WTC11 (cell line): ENCODE results near the gene SHC3. TPM values are rescaled to one million over a fixed set of nuclear protein-coding genes. Genes with fewer than 3 reads are reported as not detected.

Experiments used
- ATAC-seq: fragments of 200-7000 bp; cut with Tn5 transposase; 2 replicates; pipeline ENCODE4 v1.10.0; 2021; ENCODE audit warnings: mild to moderate bottlenecking, moderate library complexity
- CTCF ChIA-PET: fragments of 300-600 bp; sonication (Branson Sonifier 250); formaldehyde crosslinking; loops from one replicate; lab custom pipeline; 2021; ENCODE audit warnings: antibody characterized with exemption; lab: Charles Lee
- POLR2A ChIA-PET: fragments of 350-600 bp; sonication (Branson Sonifier 250); formaldehyde crosslinking; loops from one replicate; lab custom pipeline; 2021; ENCODE audit warnings: antibody characterized with exemption; lab: Charles Lee
- DNase-seq: peaks from one replicate; pipeline ENCODE4 v3.0.0; 2021; ENCODE audit warnings: low spot score
- H3K27ac Mint-ChIP-seq: 2 replicates; pipeline ENCODE4 v1.8.0; 2021; ENCODE audit warnings: mixed read lengths
- H3K27me3 Mint-ChIP-seq: 2 replicates; pipeline ENCODE4 v1.8.0; 2021; ENCODE audit warnings: low read depth, mild to moderate bottlenecking, moderate library complexity, mixed read lengths
- H3K36me3 Mint-ChIP-seq: 2 replicates; pipeline ENCODE4 v1.8.0; 2021; ENCODE audit warnings: mixed read lengths
- H3K4me1 Mint-ChIP-seq: 2 replicates; pipeline ENCODE4 v1.8.0; 2022; ENCODE audit warnings: mixed read lengths
- H3K4me3 Mint-ChIP-seq: 2 replicates; pipeline ENCODE4 v1.8.0; 2021; ENCODE audit warnings: mild to moderate bottlenecking, moderate library complexity, mixed read lengths
- H3K9me3 Mint-ChIP-seq: 2 replicates; pipeline ENCODE4 v1.8.0; 2021; ENCODE audit warnings: mixed read lengths
- ATF1 ChIP-seq: sonication (generic); formaldehyde crosslinking; IDR thresholded peaks from 2 replicates; pipeline ENCODE4 v1.8.1; 2023; ENCODE audit warnings: mild to moderate bottlenecking, moderate library complexity, missing genetic modification reagents
- CREM ChIP-seq: sonication (generic); formaldehyde crosslinking; IDR thresholded peaks from 2 replicates; pipeline ENCODE4 v1.8.1; 2022; ENCODE audit warnings: mild to moderate bottlenecking, missing genetic modification reagents, moderate library complexity
- ELF4 ChIP-seq: sonication (generic); formaldehyde crosslinking; IDR thresholded peaks from 2 replicates; pipeline ENCODE4 v1.8.1; 2022; ENCODE audit warnings: low read depth, mild to moderate bottlenecking, moderate library complexity, missing genetic modification reagents
- ESRRA ChIP-seq: sonication (generic); formaldehyde crosslinking; IDR thresholded peaks from 2 replicates; pipeline ENCODE4 v1.8.1; 2022; ENCODE audit warnings: mild to moderate bottlenecking, missing genetic modification reagents, borderline replicate concordance
- FOXJ3 ChIP-seq: sonication (generic); formaldehyde crosslinking; IDR thresholded peaks from 2 replicates; pipeline ENCODE4 v1.9.0; 2021; ENCODE audit warnings: missing genetic modification reagents, mild to moderate bottlenecking, borderline replicate concordance
- GTF2I ChIP-seq: fragments of 250-450 bp; sonication (Bioruptor Pico); conservative IDR thresholded peaks from 2 replicates; pipeline ENCODE4 v1.4.0; 2021; ENCODE audit warnings: mild to moderate bottlenecking
- IRF2 ChIP-seq: sonication (generic); formaldehyde crosslinking; IDR thresholded peaks from 2 replicates; pipeline ENCODE4 v1.8.0; 2022; ENCODE audit warnings: low read depth, missing genetic modification reagents, borderline replicate concordance
- KAT7 ChIP-seq: sonication (generic); formaldehyde crosslinking; IDR thresholded peaks from 2 replicates; pipeline ENCODE4 v1.8.1; 2023; ENCODE audit warnings: missing genetic modification reagents, mild to moderate bottlenecking, borderline replicate concordance
- NFATC4 ChIP-seq: fragments of 250-450 bp; sonication (Bioruptor Pico); IDR thresholded peaks from 2 replicates; pipeline ENCODE4 v1.9.0; 2021; ENCODE audit warnings: mild to moderate bottlenecking
- SMAD3 ChIP-seq: sonication (generic); formaldehyde crosslinking; IDR thresholded peaks from 2 replicates; pipeline ENCODE4 v1.8.0; 2022; ENCODE audit warnings: missing genetic modification reagents, mild to moderate bottlenecking, borderline replicate concordance
- SMAD4 ChIP-seq: sonication (generic); formaldehyde crosslinking; IDR thresholded peaks from 2 replicates; pipeline ENCODE4 v1.8.0; 2022; ENCODE audit warnings: mild to moderate bottlenecking, missing genetic modification reagents
- ZNF263 ChIP-seq: sonication (generic); formaldehyde crosslinking; IDR thresholded peaks from 2 replicates; pipeline ENCODE4 v1.8.1; 2022; ENCODE audit warnings: low read depth, mild to moderate bottlenecking, moderate library complexity, missing genetic modification reagents
- ZNF317 ChIP-seq: sonication (generic); formaldehyde crosslinking; IDR thresholded peaks from 2 replicates; pipeline ENCODE4 v1.8.1; 2023; ENCODE audit warnings: low read depth, mild to moderate bottlenecking, moderate library complexity, missing genetic modification reagents, borderline replicate concordance
- ZNF416 ChIP-seq: fragments of 250-450 bp; sonication (Bioruptor Pico); IDR thresholded peaks from 2 replicates; pipeline ENCODE4 v1.9.0; 2021; ENCODE audit warnings: mild to moderate bottlenecking, inconsistent platforms
- ZNF423 ChIP-seq: fragments of 250-450 bp; sonication (Bioruptor Pico); IDR thresholded peaks from 2 replicates; pipeline ENCODE4 v2.1.2; 2022; ENCODE audit warnings: mild to moderate bottlenecking, moderate library complexity
- total RNA-seq: library from RNA; stranded (reverse); gene quantifications from 3 replicates; pipeline ENCODE4 v1.2.3, GENCODE V29; 2021
- TF ChIP-seq, protein P1 (sequence below): sonication (generic); formaldehyde crosslinking; IDR thresholded peaks from 2 replicates; pipeline ENCODE4 v1.8.0; 2023; ENCODE audit warnings: missing genetic modification reagents, mild to moderate bottlenecking, borderline replicate concordance
- TF ChIP-seq, protein P2 (sequence below): fragments of 250-450 bp; sonication (Bioruptor Pico); IDR thresholded peaks from 2 replicates; pipeline ENCODE4 v1.9.0; 2021; ENCODE audit warnings: mild to moderate bottlenecking
- TF ChIP-seq, protein P3 (sequence below): sonication (generic); formaldehyde crosslinking; IDR thresholded peaks from 2 replicates; pipeline ENCODE4 v1.8.1; 2023; ENCODE audit warnings: mild to moderate bottlenecking, missing genetic modification reagents
- TF ChIP-seq, protein P4 (sequence below): sonication (generic); formaldehyde crosslinking; IDR thresholded peaks from 2 replicates; pipeline ENCODE4 v1.8.0; 2023; ENCODE audit warnings: mild to moderate bottlenecking, missing genetic modification reagents
- TF ChIP-seq, protein P5 (sequence below): sonication (generic); formaldehyde crosslinking; IDR thresholded peaks from 2 replicates; pipeline ENCODE4 v1.8.1; 2022; ENCODE audit warnings: mild to moderate bottlenecking, missing genetic modification reagents, moderate library complexity, borderline replicate concordance
- TF ChIP-seq, protein P6 (sequence below): sonication (generic); formaldehyde crosslinking; IDR thresholded peaks from 2 replicates; pipeline ENCODE4 v1.8.0; 2022; ENCODE audit warnings: mild to moderate bottlenecking, missing genetic modification reagents
- TF ChIP-seq, protein P7 (sequence below): sonication (generic); formaldehyde crosslinking; IDR thresholded peaks from 2 replicates; pipeline ENCODE4 v1.8.1; 2022; ENCODE audit warnings: mild to moderate bottlenecking, moderate library complexity, missing genetic modification reagents

The SHC3 gene
- total RNA-seq, 1 experiment from 2014 or later, result 4.9 TPM

DNA sequence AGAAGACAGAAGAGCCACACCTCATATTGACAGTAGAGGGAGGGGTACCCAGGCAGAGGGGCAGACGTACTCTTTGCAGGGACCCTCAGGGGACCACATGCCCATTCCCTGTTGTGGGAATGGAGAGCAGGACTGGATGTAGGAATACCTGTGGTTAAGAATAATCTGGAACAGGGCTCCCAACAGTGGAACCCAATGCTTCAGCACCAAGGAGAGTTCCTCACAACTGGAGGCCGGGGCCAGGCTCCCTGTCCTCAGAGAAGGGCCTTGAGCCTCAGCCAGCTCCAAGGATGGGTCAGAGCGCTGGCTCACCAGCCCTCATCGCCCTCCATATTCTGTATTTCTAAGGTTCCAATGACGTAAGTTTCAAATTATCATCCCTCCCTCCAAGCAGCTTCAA, 7.4 kb upstream of the SHC3 start:
- CTCF ChIA-PET, result interaction anchor here (1.2 kb wide), 1 partner anchor 92 kb away, joined by 3 read pairs; no protein-coding TSS in a partner anchor
- Mint-ChIP-seq H3K27me3 (no peaks in the 10 kb centered on the region; the same call in 1 of the 2 replicates), H3K27ac (no peak overlapping the region), H3K36me3 (no peaks in the 10 kb centered on the region), H3K9me3 (no peaks in the 10 kb centered on the region), H3K4me3 (no peak overlapping the region), H3K4me1 (peaks cover 9% of the 10 kb centered on the region)
- ATAC-seq (peak; percentile 78), DNase-seq (peak; percentile 67)
- TF ChIP-seq IRF2, result no peak
- TF ChIP-seq SMAD3 (CRISPR knock-in tag), result no peak
- TF ChIP-seq, protein P1, sequence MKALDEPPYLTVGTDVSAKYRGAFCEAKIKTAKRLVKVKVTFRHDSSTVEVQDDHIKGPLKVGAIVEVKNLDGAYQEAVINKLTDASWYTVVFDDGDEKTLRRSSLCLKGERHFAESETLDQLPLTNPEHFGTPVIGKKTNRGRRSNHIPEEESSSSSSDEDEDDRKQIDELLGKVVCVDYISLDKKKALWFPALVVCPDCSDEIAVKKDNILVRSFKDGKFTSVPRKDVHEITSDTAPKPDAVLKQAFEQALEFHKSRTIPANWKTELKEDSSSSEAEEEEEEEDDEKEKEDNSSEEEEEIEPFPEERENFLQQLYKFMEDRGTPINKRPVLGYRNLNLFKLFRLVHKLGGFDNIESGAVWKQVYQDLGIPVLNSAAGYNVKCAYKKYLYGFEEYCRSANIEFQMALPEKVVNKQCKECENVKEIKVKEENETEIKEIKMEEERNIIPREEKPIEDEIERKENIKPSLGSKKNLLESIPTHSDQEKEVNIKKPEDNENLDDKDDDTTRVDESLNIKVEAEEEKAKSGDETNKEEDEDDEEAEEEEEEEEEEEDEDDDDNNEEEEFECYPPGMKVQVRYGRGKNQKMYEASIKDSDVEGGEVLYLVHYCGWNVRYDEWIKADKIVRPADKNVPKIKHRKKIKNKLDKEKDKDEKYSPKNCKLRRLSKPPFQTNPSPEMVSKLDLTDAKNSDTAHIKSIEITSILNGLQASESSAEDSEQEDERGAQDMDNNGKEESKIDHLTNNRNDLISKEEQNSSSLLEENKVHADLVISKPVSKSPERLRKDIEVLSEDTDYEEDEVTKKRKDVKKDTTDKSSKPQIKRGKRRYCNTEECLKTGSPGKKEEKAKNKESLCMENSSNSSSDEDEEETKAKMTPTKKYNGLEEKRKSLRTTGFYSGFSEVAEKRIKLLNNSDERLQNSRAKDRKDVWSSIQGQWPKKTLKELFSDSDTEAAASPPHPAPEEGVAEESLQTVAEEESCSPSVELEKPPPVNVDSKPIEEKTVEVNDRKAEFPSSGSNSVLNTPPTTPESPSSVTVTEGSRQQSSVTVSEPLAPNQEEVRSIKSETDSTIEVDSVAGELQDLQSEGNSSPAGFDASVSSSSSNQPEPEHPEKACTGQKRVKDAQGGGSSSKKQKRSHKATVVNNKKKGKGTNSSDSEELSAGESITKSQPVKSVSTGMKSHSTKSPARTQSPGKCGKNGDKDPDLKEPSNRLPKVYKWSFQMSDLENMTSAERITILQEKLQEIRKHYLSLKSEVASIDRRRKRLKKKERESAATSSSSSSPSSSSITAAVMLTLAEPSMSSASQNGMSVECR (CRISPR knock-in tag), result 0 out of 2 replicates have a peak, but pooled peaks have one; percentile 34
- TF ChIP-seq SMAD4 (CRISPR knock-in tag), result no peak
- no peak for TF ChIP-seq ZNF263 (CRISPR knock-in tag)
- TF ChIP-seq, protein P2, sequence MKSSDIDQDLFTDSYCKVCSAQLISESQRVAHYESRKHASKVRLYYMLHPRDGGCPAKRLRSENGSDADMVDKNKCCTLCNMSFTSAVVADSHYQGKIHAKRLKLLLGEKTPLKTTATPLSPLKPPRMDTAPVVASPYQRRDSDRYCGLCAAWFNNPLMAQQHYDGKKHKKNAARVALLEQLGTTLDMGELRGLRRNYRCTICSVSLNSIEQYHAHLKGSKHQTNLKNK (CRISPR knock-in tag), result no peak
- TF ChIP-seq, protein P3, sequence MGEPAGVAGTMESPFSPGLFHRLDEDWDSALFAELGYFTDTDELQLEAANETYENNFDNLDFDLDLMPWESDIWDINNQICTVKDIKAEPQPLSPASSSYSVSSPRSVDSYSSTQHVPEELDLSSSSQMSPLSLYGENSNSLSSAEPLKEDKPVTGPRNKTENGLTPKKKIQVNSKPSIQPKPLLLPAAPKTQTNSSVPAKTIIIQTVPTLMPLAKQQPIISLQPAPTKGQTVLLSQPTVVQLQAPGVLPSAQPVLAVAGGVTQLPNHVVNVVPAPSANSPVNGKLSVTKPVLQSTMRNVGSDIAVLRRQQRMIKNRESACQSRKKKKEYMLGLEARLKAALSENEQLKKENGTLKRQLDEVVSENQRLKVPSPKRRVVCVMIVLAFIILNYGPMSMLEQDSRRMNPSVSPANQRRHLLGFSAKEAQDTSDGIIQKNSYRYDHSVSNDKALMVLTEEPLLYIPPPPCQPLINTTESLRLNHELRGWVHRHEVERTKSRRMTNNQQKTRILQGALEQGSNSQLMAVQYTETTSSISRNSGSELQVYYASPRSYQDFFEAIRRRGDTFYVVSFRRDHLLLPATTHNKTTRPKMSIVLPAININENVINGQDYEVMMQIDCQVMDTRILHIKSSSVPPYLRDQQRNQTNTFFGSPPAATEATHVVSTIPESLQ (CRISPR knock-in tag), result no peak
- no peak for TF ChIP-seq ZNF416 (CRISPR knock-in tag)
- POLR2A ChIA-PET, result no interaction called here

DNA sequence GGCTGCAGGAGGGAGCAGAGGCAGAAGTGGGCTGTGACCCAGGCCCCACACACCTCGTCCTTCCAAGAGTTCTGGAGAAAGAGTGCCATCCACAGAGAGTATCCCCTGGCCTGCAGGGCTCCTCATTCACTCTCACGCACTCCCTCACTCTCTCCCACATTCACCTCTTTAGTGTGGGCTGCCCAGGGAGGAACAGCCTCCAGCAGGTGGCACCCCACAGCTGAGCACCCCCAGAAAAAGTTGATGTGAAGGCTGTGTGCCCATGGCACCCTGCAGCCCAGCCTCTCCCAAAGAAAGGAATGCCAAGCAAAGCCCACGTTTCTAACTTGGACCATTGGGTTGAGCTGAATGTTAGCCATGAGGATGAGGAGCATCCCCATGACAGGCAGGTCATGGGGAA, 4.5 kb upstream of the SHC3 start:
- no peaks in the 10 kb centered on the region for H3K36me3 Mint-ChIP-seq
- TF ChIP-seq, protein P2 (CRISPR knock-in tag), result no peak
- TF ChIP-seq SMAD3 (CRISPR knock-in tag), result no peak
- TF ChIP-seq KAT7 (CRISPR knock-in tag), result no peak
- TF ChIP-seq ATF1 (CRISPR knock-in tag), result no peak
- TF ChIP-seq GTF2I, result no peak
- TF ChIP-seq, protein P4, sequence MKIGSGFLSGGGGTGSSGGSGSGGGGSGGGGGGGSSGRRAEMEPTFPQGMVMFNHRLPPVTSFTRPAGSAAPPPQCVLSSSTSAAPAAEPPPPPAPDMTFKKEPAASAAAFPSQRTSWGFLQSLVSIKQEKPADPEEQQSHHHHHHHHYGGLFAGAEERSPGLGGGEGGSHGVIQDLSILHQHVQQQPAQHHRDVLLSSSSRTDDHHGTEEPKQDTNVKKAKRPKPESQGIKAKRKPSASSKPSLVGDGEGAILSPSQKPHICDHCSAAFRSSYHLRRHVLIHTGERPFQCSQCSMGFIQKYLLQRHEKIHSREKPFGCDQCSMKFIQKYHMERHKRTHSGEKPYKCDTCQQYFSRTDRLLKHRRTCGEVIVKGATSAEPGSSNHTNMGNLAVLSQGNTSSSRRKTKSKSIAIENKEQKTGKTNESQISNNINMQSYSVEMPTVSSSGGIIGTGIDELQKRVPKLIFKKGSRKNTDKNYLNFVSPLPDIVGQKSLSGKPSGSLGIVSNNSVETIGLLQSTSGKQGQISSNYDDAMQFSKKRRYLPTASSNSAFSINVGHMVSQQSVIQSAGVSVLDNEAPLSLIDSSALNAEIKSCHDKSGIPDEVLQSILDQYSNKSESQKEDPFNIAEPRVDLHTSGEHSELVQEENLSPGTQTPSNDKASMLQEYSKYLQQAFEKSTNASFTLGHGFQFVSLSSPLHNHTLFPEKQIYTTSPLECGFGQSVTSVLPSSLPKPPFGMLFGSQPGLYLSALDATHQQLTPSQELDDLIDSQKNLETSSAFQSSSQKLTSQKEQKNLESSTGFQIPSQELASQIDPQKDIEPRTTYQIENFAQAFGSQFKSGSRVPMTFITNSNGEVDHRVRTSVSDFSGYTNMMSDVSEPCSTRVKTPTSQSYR (CRISPR knock-in tag), result no peak
- no peak for TF ChIP-seq CREM
- TF ChIP-seq ZNF317 (CRISPR knock-in tag), result no peak
- TF ChIP-seq NFATC4, result no peak
- TF ChIP-seq, protein P5, sequence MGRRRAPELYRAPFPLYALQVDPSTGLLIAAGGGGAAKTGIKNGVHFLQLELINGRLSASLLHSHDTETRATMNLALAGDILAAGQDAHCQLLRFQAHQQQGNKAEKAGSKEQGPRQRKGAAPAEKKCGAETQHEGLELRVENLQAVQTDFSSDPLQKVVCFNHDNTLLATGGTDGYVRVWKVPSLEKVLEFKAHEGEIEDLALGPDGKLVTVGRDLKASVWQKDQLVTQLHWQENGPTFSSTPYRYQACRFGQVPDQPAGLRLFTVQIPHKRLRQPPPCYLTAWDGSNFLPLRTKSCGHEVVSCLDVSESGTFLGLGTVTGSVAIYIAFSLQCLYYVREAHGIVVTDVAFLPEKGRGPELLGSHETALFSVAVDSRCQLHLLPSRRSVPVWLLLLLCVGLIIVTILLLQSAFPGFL (CRISPR knock-in tag), result no peak
- TF ChIP-seq, protein P6, sequence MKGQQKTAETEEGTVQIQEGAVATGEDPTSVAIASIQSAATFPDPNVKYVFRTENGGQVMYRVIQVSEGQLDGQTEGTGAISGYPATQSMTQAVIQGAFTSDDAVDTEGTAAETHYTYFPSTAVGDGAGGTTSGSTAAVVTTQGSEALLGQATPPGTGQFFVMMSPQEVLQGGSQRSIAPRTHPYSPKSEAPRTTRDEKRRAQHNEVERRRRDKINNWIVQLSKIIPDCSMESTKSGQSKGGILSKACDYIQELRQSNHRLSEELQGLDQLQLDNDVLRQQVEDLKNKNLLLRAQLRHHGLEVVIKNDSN (CRISPR knock-in tag), result no peak
- no peak for TF ChIP-seq SMAD4 (CRISPR knock-in tag)
- no peak for TF ChIP-seq FOXJ3
- TF ChIP-seq ESRRA (CRISPR knock-in tag), result no peak
- TF ChIP-seq, protein P7, sequence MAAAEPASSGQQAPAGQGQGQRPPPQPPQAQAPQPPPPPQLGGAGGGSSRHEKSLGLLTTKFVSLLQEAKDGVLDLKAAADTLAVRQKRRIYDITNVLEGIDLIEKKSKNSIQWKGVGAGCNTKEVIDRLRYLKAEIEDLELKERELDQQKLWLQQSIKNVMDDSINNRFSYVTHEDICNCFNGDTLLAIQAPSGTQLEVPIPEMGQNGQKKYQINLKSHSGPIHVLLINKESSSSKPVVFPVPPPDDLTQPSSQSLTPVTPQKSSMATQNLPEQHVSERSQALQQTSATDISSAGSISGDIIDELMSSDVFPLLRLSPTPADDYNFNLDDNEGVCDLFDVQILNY (CRISPR knock-in tag), result no peak
- TF ChIP-seq ELF4 (CRISPR knock-in tag), result no peak
- no peak for TF ChIP-seq ZNF423 (CRISPR knock-in tag)
- no peak overlapping the region for H3K4me3 Mint-ChIP-seq
- H3K27ac Mint-ChIP-seq, result no peak overlapping the region
- peaks cover 31% of the 10 kb centered on the region for H3K4me1 Mint-ChIP-seq
- POLR2A ChIA-PET, result no interaction called here
- DNase-seq, result no peak
- H3K27me3 Mint-ChIP-seq, result peaks cover 3% of the 10 kb centered on the region
- CTCF ChIA-PET, result interaction anchor here (1.3 kb wide), 1 partner anchor 96 kb away, joined by 5 read pairs; no protein-coding TSS in a partner anchor
- no peaks in the 10 kb centered on the region for H3K9me3 Mint-ChIP-seq
- ATAC-seq, result no peak
